A549 (cell line): ENCODE measurements around the gene IGFALS. TPM values are rescaled to one million over a fixed set of nuclear protein-coding genes. Genes with fewer than 3 reads are reported as not detected.
A peak's percentile ranks its signal among the peaks of the same experiment; 100 is the strongest.

Experiments
- ATAC-seq, 2 experiments: fragments of 200-7000 bp in 1 of 2; fragments of >200 bp in 1 of 2; cut with Nextera tagmentation in 1 of 2; cut with Tn5 transposase in 1 of 2; 3 replicates each; pipeline versions ENCODE4 v1.8.0 to v1.9.1; 2018 to 2020; ENCODE audit warnings: mild to moderate bottlenecking in 1 of 2, moderate library complexity in 1 of 2
- CTCF ChIA-PET: fragments of 300-600 bp; sonication (Branson Sonifier 250); formaldehyde crosslinking; extraction: SDS; loops from one replicate; lab custom pipeline; 2021; ENCODE audit warnings: antibody characterized with exemption, inconsistent platforms; lab: Yijun Ruan, JAX
- POLR2A ChIA-PET: fragments of 350-600 bp; formaldehyde crosslinking; extraction: SDS; loops from one replicate; lab custom pipeline; 2021; ENCODE audit warnings: antibody characterized with exemption, inconsistent platforms; lab: Yijun Ruan, JAX
- DNase-seq, 2 experiments: peaks; one replicate each; pipeline versions ENCODE4 v3.0.0 to v3.0.0-alpha.2; 2011 to 2016; ENCODE audit warnings: low read depth in 1 of 2, low spot score in 1 of 2
- FAIRE-seq: peaks from 2 replicates; lab custom pipeline; 2011; peaks lifted over from hg19 to GRCh38; lab: Jason Lieb, UNC
- H3K27ac ChIP-seq, 2 experiments: fragments of >200 bp; sonication (Bioruptor Twin); formaldehyde crosslinking; 3 replicates each; pipeline ENCODE4 v1.5.1; 2016 to 2017
- H3K4me1 ChIP-seq: fragments of >200 bp; sonication (Bioruptor Twin); formaldehyde crosslinking; 3 replicates; pipeline ENCODE4 v1.6.1; 2016
- H3K4me2 ChIP-seq: fragments of >200 bp; sonication (Bioruptor Twin); formaldehyde crosslinking; 3 replicates; pipeline ENCODE4 v1.6.1; 2016
- H3K4me3 ChIP-seq: fragments of >200 bp; sonication (Bioruptor Twin); formaldehyde crosslinking; 3 replicates; pipeline ENCODE4 v1.5.1; 2016
- H3K9me3 ChIP-seq: fragments of >200 bp; sonication (Bioruptor Twin); formaldehyde crosslinking; 3 replicates; pipeline ENCODE4 v1.6.1; 2016
- CHD2 ChIP-seq: fragments of 150-350 bp; IDR thresholded peaks from 2 replicates; pipeline ENCODE4 v1.6.1; 2014; ENCODE audit warnings: low read length; ENCODE audit not compliant: partially characterized antibody
- CHD4 ChIP-seq: fragments of 200-600 bp; sonication (generic); IDR thresholded peaks from 2 replicates; pipeline ENCODE4 v1.6.1; 2016; ENCODE audit warnings: antibody characterized with exemption, mild to moderate bottlenecking, borderline replicate concordance
- GATA3 ChIP-seq: IDR thresholded peaks from 2 replicates; pipeline ENCODE4 v1.6.1; 2012; ENCODE audit warnings: borderline replicate concordance
- HDAC2 ChIP-seq: fragments of 200-600 bp; sonication (generic); IDR thresholded peaks from 2 replicates; pipeline ENCODE4 v1.6.1; 2016
- HOXA7 ChIP-seq: fragments of 250-450 bp; sonication (Bioruptor Pico); IDR thresholded peaks from 2 replicates; pipeline ENCODE4 v1.5.0; 2020; ENCODE audit warnings: mild to moderate bottlenecking, moderate library complexity
- HOXB5 ChIP-seq: fragments of 250-450 bp; sonication (Bioruptor Pico); IDR thresholded peaks from 2 replicates; pipeline ENCODE4 v1.5.0; 2020; ENCODE audit warnings: mild to moderate bottlenecking, moderate library complexity
- JUN ChIP-seq, 2 experiments: fragments of >200 bp; sonication (Bioruptor Twin); formaldehyde crosslinking; IDR thresholded peaks; 2 replicates in 1 of 2; 3 replicates in 1 of 2; pipeline ENCODE4 v1.6.1; 2016 to 2017
- KDM1A ChIP-seq: fragments of 200-600 bp; sonication (generic); IDR thresholded peaks from 2 replicates; pipeline ENCODE4 v1.6.1; 2016; ENCODE audit warnings: low read depth, mild to moderate bottlenecking
- MAFK ChIP-seq: fragments of 450-650 bp; IDR thresholded peaks from 2 replicates; pipeline ENCODE4 v1.6.1; 2014; ENCODE audit not compliant: partially characterized antibody
- PHF8 ChIP-seq: fragments of 200-600 bp; sonication (generic); IDR thresholded peaks from 2 replicates; pipeline ENCODE4 v1.6.1; 2016; ENCODE audit warnings: low read depth, mild to moderate bottlenecking, antibody characterized with exemption, moderate library complexity, borderline replicate concordance
- POLR2A ChIP-seq: IDR thresholded peaks from 2 replicates; pipeline ENCODE4 v1.6.1; 2012; ENCODE audit warnings: mild to moderate bottlenecking, low read length
- POLR2AphosphoS2 ChIP-seq: conservative IDR thresholded peaks from 2 replicates; pipeline ENCODE4 v1.6.1; 2012; ENCODE audit warnings: low read length, improper control_type of control experiment, inconsistent platforms
- RCOR1 ChIP-seq: fragments of 150-350 bp; IDR thresholded peaks from 2 replicates; pipeline ENCODE4 v1.6.1; 2014; ENCODE audit warnings: antibody characterized with exemption, low read length, low read depth
- RFX5 ChIP-seq: fragments of 450-650 bp; IDR thresholded peaks from 2 replicates; pipeline ENCODE4 v1.7.1; 2014; ENCODE audit warnings: antibody characterized with exemption, mild to moderate bottlenecking, moderate library complexity
- ZFP36 ChIP-seq: fragments of 450-650 bp; IDR thresholded peaks from 2 replicates; pipeline ENCODE4 v1.6.1; 2014; ENCODE audit warnings: borderline replicate concordance; ENCODE audit not compliant: partially characterized antibody
- ZSCAN20 ChIP-seq: fragments of 250-450 bp; sonication (Bioruptor Pico); IDR thresholded peaks from 2 replicates; pipeline ENCODE4 v1.8.0; 2022; ENCODE audit warnings: mild to moderate bottlenecking, moderate library complexity
- WGBS: methylation state at CpG from one replicate; pipeline ENCODE4 v1.1.6; 2017; ENCODE audit errors: missing lambda C conversion rate; 5-methylcytosine and 5-hydroxymethylcytosine counted together
- polyA plus RNA-seq, 4 experiments: library from polyadenylated mRNA; depleted of rRNA in 3 of 4; stranded (reverse); fragments of >200 nt; fragmentation: RNase III in 1 of 4; extraction: RNeasy Plus Mini Kit Qiagen cat#74134 plus additional on column Dnase treatment in 1 of 4; gene quantifications; 2 replicates in 3 of 4; 3 replicates in 1 of 4; pipeline ENCODE4 v1.2.3, GENCODE V29; 2011 to 2017
- TF ChIP-seq, protein P1 (sequence below): IDR thresholded peaks from 2 replicates; pipeline ENCODE4 v1.6.1; 2012
- TF ChIP-seq, protein P2 (sequence below): IDR thresholded peaks from 2 replicates; pipeline ENCODE4 v1.6.1; 2012

The IGFALS gene
- polyA plus RNA-seq, 2 of the 4 experiments (the other 2 are of a cell fraction): 0.08 TPM; not detected in 1

GRCh38 chr16:1784977-1785845 lies 8.3 kb downstream of the IGFALS start:
- Histone ChIP-seq H3K4me1 (peaks cover 19% of the 10 kb centered on the region; the same call in 2 of the 3 replicates), H3K4me2 (no peak overlapping the region), H3K4me3 (no peak overlapping the region), H3K9me3 (no peaks in the 10 kb centered on the region), H3K27ac (no peak overlapping the region)
- FAIRE-seq (no peak), ATAC-seq (no peak), DNase-seq (no peak)
- 89% methylated on average over 25 of the region's 26 CpGs for WGBS
- ChIA-PET POLR2A (interaction anchor here (0.6 kb wide), 1 partner anchor 29 kb away, joined by 3 read pairs; no protein-coding TSS in a partner anchor), CTCF (interaction anchor here (0.7 to 1.6 kb wide), 6 partner anchors 11 to 970 kb away, joined by 3 to 4 read pairs (median 4); partner anchors contain the start of gene EME2)
- TF ChIP-seq CHD2 (no peak), HOXB5 (no peak), HOXA7 (CRISPR knock-in tag) (no peak), GATA3 (no peak), ZSCAN20 (CRISPR knock-in tag) (no peak), HDAC2 (no peak), ZFP36 (no peak), POLR2AphosphoS2 (no peak), RCOR1 (no peak), CHD4 (no peak)

GRCh38 chr16:1782408-1783264 lies 10.9 kb downstream of the IGFALS start, which contains the start of the genes NUBP2 and SPSB3:
TSS of gene NUBP2 (plus strand) at chr16:1782960. CDS start at chr16:1783021, 61 bp downstream.
TSS of gene SPSB3 (minus strand) at chr16:1782571. CDS start at chr16:1781483, 1,088 bp downstream.
- WGBS: 0% methylated on average over 19 of the region's 102 CpGs
- CTCF ChIA-PET: interaction anchor here (0.8 to 2.9 kb wide), 9 partner anchors 9 to 147 kb away, joined by 3 to 15 read pairs (median 4); partner anchors contain the start of genes EME2, FAHD1, HAGH and IGFALS
- peaks cover 22% of the 10 kb centered on the region; the same call in 2 of the 3 replicates for H3K4me1 ChIP-seq
- peak within 1 kb of the TSS; percentile 92 for H3K4me2 ChIP-seq
- H3K4me3 ChIP-seq: peak within 1 kb of the TSS; percentile 80
- DNase-seq: peak; percentile 99 to 100
- POLR2A ChIA-PET: interaction anchor here (0.7 to 2.0 kb wide), 15 partner anchors 9 to 404 kb away, joined by 3 to 46 read pairs (median 5); partner anchors contain the start of genes CRAMP1, EME2, FAHD1 and HAGH
- TF ChIP-seq POLR2AphosphoS2: 0 out of 2 replicates have a peak, but pooled peaks have one; percentile 28
- TF ChIP-seq POLR2A: peak; percentile 45
- TF ChIP-seq, protein P1, sequence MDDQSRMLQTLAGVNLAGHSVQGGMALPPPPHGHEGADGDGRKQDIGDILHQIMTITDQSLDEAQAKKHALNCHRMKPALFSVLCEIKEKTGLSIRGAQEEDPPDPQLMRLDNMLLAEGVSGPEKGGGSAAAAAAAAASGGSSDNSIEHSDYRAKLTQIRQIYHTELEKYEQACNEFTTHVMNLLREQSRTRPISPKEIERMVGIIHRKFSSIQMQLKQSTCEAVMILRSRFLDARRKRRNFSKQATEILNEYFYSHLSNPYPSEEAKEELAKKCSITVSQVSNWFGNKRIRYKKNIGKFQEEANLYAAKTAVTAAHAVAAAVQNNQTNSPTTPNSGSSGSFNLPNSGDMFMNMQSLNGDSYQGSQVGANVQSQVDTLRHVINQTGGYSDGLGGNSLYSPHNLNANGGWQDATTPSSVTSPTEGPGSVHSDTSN: peak; percentile 98
- peak; percentile 68 for TF ChIP-seq PHF8
- TF ChIP-seq KDM1A: no peak
- peak; percentile 34 to 65; a peak in 1 of 5 replicates for TF ChIP-seq JUN (IDR thresholded peaks at IDR 0.05)
- TF ChIP-seq, protein P2, sequence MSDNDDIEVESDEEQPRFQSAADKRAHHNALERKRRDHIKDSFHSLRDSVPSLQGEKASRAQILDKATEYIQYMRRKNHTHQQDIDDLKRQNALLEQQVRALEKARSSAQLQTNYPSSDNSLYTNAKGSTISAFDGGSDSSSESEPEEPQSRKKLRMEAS: peak; percentile 60
- TF ChIP-seq RFX5: peak; percentile 67; the same call in 1 of the 2 replicates
- no peak for TF ChIP-seq MAFK
- FAIRE-seq: peak; percentile 98
- H3K9me3 ChIP-seq: no peaks in the 10 kb centered on the region
- H3K27ac ChIP-seq: peak within 1 kb of the TSS; percentile 82 to 92
- ATAC-seq: peak; percentile 84 to 93
